ENCODE results near the gene MTNR1B. TPM values are rescaled to one million over a fixed set of nuclear protein-coding genes. Genes with fewer than 3 reads are reported as not detected.

MTNR1B gene
- total RNA-seq (not detected), polyA plus RNA-seq (not detected)
- long read RNA-seq, donor 1, result 0 reads
- long read RNA-seq, donor 2, result 0 reads
- long read RNA-seq, donor 3, result 0 reads

GRCh38 chr11:92969634-92970347 lies at the start of gene MTNR1B:
Gene MTNR1B, plus strand, starts transcription at chr11:92969651. Its CDS starts 75 bp downstream, at chr11:92969726.
- Histone ChIP-seq H3K27me3 (no peaks in the 10 kb centered on the region), H3K9me3 (no peaks in the 10 kb centered on the region), H3K4me1 (ENCODE audit: insufficient read depth) (no peaks in the 10 kb centered on the region), H3K27ac (no peak within 1 kb of the TSS), H3K4me3 (no peak within 1 kb of the TSS), H3K36me3 (no peaks in the 10 kb centered on the region)
- DNase-seq, result no peak
- WGBS, 3 donors, result 5 to 35% (median 10%) methylated on average over 57 to 58 of the region's 58 CpGs
- TF ChIP-seq POLR2A (IDR thresholded peaks at IDR 0.05) (no peak), CTCF (IDR thresholded peaks at IDR 0.05) (no peak), EP300 (IDR thresholded peaks at IDR 0.05) (no peak)
- intact Hi-C loops (cut with DNase I), result loop anchor here in 1 of 4 donors (10.0 kb wide), 1 partner anchor 55 kb away; no protein-coding TSS in a partner anchor

- peaks cover 0 to 2% of the 10 kb centered on the region in 2 donors for H3K9me3 ChIP-seq
- no peak overlapping the region for H3K27ac ChIP-seq
- DNase-seq, result no peak
- H3K27me3 ChIP-seq, result no peaks in the 10 kb centered on the region
- TF ChIP-seq CTCF (IDR thresholded peaks at IDR 0.05), result no peak
- no peak for TF ChIP-seq EP300 (IDR thresholded peaks at IDR 0.05)
- TF ChIP-seq POLR2A (IDR thresholded peaks at IDR 0.05), result no peak
- WGBS, 3 donors, result 6 to 13% (median 10%) methylated on average over 2 of the region's 2 CpGs
- no peaks in the 10 kb centered on the region for H3K36me3 ChIP-seq
- intact Hi-C loops (cut with DNase I), result no loop called here
- H3K4me3 ChIP-seq, result no peak overlapping the region
- H3K4me1 ChIP-seq (ENCODE audit: insufficient read depth), result no peaks in the 10 kb centered on the region
Observed at GRCh38 chr11:92920331-92920730, 49.1 kb upstream of the MTNR1B start.

GRCh38 chr11:92922731-92923130 lies 46.7 kb upstream of the MTNR1B start:
- H3K36me3 ChIP-seq, result no peaks in the 10 kb centered on the region
- H3K4me3 ChIP-seq, result no peak overlapping the region
- H3K27ac ChIP-seq, result no peak overlapping the region
- TF ChIP-seq CTCF (IDR thresholded peaks at IDR 0.05), result no peak
- no peak for TF ChIP-seq EP300 (IDR thresholded peaks at IDR 0.05)
- intact Hi-C loops (cut with DNase I), result no loop called here
- H3K27me3 ChIP-seq, result no peaks in the 10 kb centered on the region
- 49 to 70% (median 50%) methylated on average over 1 of the region's 1 CpG for WGBS, 3 donors
- H3K9me3 ChIP-seq, result peaks cover 0 to 6% of the 10 kb centered on the region in 2 donors
- no peak for DNase-seq
- H3K4me1 ChIP-seq (ENCODE audit: insufficient read depth), result no peaks in the 10 kb centered on the region

- WGBS, 3 donors, result 78 to 90% (median 90%) methylated on average over 3 of the region's 3 CpGs
- DNase-seq, result no peak
- Histone ChIP-seq H3K4me3 (no peak overlapping the region), H3K36me3 (no peaks in the 10 kb centered on the region), H3K27me3 (no peaks in the 10 kb centered on the region), H3K27ac (no peak overlapping the region), H3K9me3 (peaks cover 0 to 6% of the 10 kb centered on the region in 2 donors), H3K4me1 (ENCODE audit: insufficient read depth) (no peaks in the 10 kb centered on the region)
- intact Hi-C loops (cut with DNase I), result no loop called here
- no peak for TF ChIP-seq EP300 (IDR thresholded peaks at IDR 0.05)
- no peak for TF ChIP-seq POLR2A (IDR thresholded peaks at IDR 0.05)
- TF ChIP-seq CTCF (IDR thresholded peaks at IDR 0.05), result no peak
Observed at GRCh38 chr11:92929246-92929645, 40.2 kb upstream of the MTNR1B start.

Data from ovary (tissue), 10 donors.